Mesenchymal stem cell (in vitro differentiated cells and primary cell): ENCODE results near the gene TNS1.
A peak's percentile ranks its signal among the peaks of the same experiment; 100 is the strongest.
"Not testable (repeated sequence)": the region's sequence is repeated elsewhere in the genome, so short reads cannot be mapped to it uniquely, and the experiment has no call there.

Source experiments
- DNase-seq: peaks from one replicate; pipeline ENCODE4 v3.0.0-alpha.2; 2013
- H2AFZ ChIP-seq: one replicate; pipeline ENCODE4 v1.6.1; 2013; ENCODE audit warnings: low read depth, mild to moderate bottlenecking, control low read depth, inconsistent platforms, low read length, moderate library complexity
- H2AK5ac ChIP-seq: 2 replicates; pipeline ENCODE4 v1.6.1; 2013; ENCODE audit warnings: low read length, moderate library complexity, mild to moderate bottlenecking, inconsistent platforms; ENCODE audit not compliant: severe bottlenecking
- H2BK120ac ChIP-seq: one replicate; pipeline ENCODE4 v1.6.1; 2013; ENCODE audit warnings: low read depth, mild to moderate bottlenecking, inconsistent platforms, low read length, moderate library complexity
- H2BK12ac ChIP-seq, 2 experiments: one replicate each; pipeline ENCODE4 v1.6.1; 2013; ENCODE audit warnings: inconsistent platforms in 2 of 2, low read length in 2 of 2, mild to moderate bottlenecking in 2 of 2, moderate library complexity in 2 of 2, control low read depth in 1 of 2
- H2BK15ac ChIP-seq: one replicate; pipeline ENCODE4 v1.6.1; 2013; ENCODE audit warnings: mild to moderate bottlenecking, low read depth, inconsistent platforms; ENCODE audit not compliant: poor library complexity, severe bottlenecking
- H2BK5ac ChIP-seq: 2 replicates; pipeline ENCODE4 v1.6.1; 2013; ENCODE audit warnings: low read depth, mild to moderate bottlenecking, low read length, control low read depth, inconsistent platforms; ENCODE audit not compliant: poor library complexity, severe bottlenecking
- H3K14ac ChIP-seq, 2 experiments: one replicate each; pipeline ENCODE4 v1.6.1; 2013; ENCODE audit warnings: inconsistent platforms in 2 of 2, low read length in 2 of 2, control low read depth in 1 of 2, mild to moderate bottlenecking in 1 of 2, moderate library complexity in 1 of 2
- H3K18ac ChIP-seq, 2 experiments: one replicate each; pipeline ENCODE4 v1.6.1; 2013; ENCODE audit warnings: inconsistent platforms in 2 of 2, low read length in 2 of 2, control low read depth in 1 of 2, low read depth in 1 of 2, mild to moderate bottlenecking in 1 of 2
- H3K23ac ChIP-seq, 2 experiments: one replicate each; pipeline ENCODE4 v1.6.1; 2013; ENCODE audit warnings: inconsistent platforms in 2 of 2, low read length in 2 of 2, mild to moderate bottlenecking in 2 of 2, moderate library complexity in 2 of 2, control low read depth in 1 of 2
- H3K27ac ChIP-seq: 2 replicates; pipeline ENCODE4 v1.5.1; 2013; ENCODE audit warnings: mild to moderate bottlenecking, moderate library complexity, low read length, control low read depth, inconsistent platforms; ENCODE audit not compliant: poor library complexity, severe bottlenecking
- H3K27me3 ChIP-seq, 2 experiments: 2 replicates each; pipeline versions ENCODE4 v1.6.1 to v1.7.0; 2013; ENCODE audit warnings: low read length in 2 of 2, mild to moderate bottlenecking in 2 of 2, moderate library complexity in 2 of 2, control low read depth in 1 of 2, inconsistent platforms in 1 of 2; ENCODE audit not compliant: control insufficient read depth in 1 of 2, insufficient read depth in 1 of 2
- H3K36me3 ChIP-seq, 2 experiments: 2 replicates each; pipeline versions ENCODE4 v1.6.1 to v1.7.0; 2013; ENCODE audit warnings: low read length in 2 of 2, control low read depth in 1 of 2, inconsistent platforms in 1 of 2, low read depth in 1 of 2, mild to moderate bottlenecking in 1 of 2; ENCODE audit not compliant: insufficient read depth in 2 of 2, control insufficient read depth in 1 of 2
- H3K4ac ChIP-seq, 2 experiments: one replicate each; pipeline ENCODE4 v1.6.1; 2013; ENCODE audit warnings: inconsistent platforms in 2 of 2, low read length in 2 of 2, mild to moderate bottlenecking in 2 of 2, moderate library complexity in 2 of 2, control low read depth in 1 of 2, low read depth in 1 of 2
- H3K4me1 ChIP-seq: 2 replicates; pipeline ENCODE4 v1.6.1; 2013; ENCODE audit warnings: low read depth, low read length, control low read depth; ENCODE audit not compliant: control insufficient read depth, insufficient read depth
- H3K4me2 ChIP-seq: 2 replicates; pipeline ENCODE4 v1.6.1; 2013; ENCODE audit warnings: low read length, mild to moderate bottlenecking, inconsistent platforms; ENCODE audit not compliant: poor library complexity, severe bottlenecking
- H3K4me3 ChIP-seq, 2 experiments: 2 replicates each; pipeline versions ENCODE4 v1.5.1 to v1.7.0; 2013; ENCODE audit warnings: low read length in 2 of 2, mild to moderate bottlenecking in 2 of 2, control low read depth in 1 of 2, low read depth in 1 of 2; ENCODE audit not compliant: insufficient read depth in 1 of 2
- H3K79me1 ChIP-seq: replicated peaks from 2 replicates; pipeline ENCODE4 v1.6.1; 2013; ENCODE audit warnings: mild to moderate bottlenecking, control low read depth, low read length, inconsistent platforms; ENCODE audit not compliant: poor library complexity, severe bottlenecking
- H3K9ac ChIP-seq: 2 replicates; pipeline ENCODE4 v1.7.0; 2013; ENCODE audit warnings: mild to moderate bottlenecking, low read length, moderate library complexity
- H3K9me3 ChIP-seq: 2 replicates; pipeline ENCODE4 v1.7.0; 2013; ENCODE audit warnings: mild to moderate bottlenecking, low read length; ENCODE audit not compliant: control insufficient read depth
- H4K8ac ChIP-seq: one replicate; pipeline ENCODE4 v1.6.1; 2013; ENCODE audit warnings: inconsistent platforms, mild to moderate bottlenecking, low read length, moderate library complexity
- H4K91ac ChIP-seq: one replicate; pipeline ENCODE4 v1.6.1; 2013; ENCODE audit warnings: mild to moderate bottlenecking, low read length, inconsistent platforms
- WGBS: methylation state at CpG from one replicate; pipeline ENCODE4 v1.1.7; 2013; ENCODE audit warnings: mixed read lengths; 5-methylcytosine and 5-hydroxymethylcytosine counted together

Gene TNS1

DNA sequence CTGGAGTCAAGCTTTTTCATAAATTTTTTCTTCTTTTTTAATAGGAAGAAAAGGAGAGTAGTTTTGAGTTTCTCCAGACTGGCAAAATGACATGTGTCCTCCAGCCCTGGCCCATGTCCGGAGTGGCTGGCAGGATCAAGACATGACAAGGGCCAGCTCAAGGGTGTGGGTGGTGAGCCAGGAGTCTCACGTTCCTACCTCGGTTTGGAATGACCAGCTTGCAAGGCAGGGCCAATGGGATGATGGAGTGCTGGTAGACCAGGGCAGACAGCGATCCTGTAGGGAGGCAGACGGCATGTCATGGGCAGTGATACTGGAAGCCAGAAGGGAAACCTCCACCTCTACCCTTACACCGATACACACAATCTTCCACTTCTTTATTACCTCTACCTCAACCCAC is 190.6 kb downstream of the TNS1 start:
- no peak for DNase-seq
- Histone ChIP-seq H2BK120ac (no peak overlapping the region), H3K4me1 (no peaks in the 10 kb centered on the region), H2BK12ac (no peak overlapping the region), H3K14ac (no peak overlapping the region), H3K4me2 (no peak overlapping the region), H3K79me1 (no peaks in the 10 kb centered on the region), H3K36me3 (peaks cover 82 to 99% of the 10 kb centered on the region in 2 experiments), H3K4ac (no peak overlapping the region), H2BK15ac (no peak overlapping the region), H3K27me3 (no peaks in the 10 kb centered on the region), H4K91ac (no peak overlapping the region), H2BK5ac (no peak overlapping the region), H3K9me3 (no peaks in the 10 kb centered on the region), H3K18ac (no peak overlapping the region), H4K8ac (no peak overlapping the region), H2AK5ac (no peak overlapping the region), H3K4me3 (no peak overlapping the region), H3K23ac (no peak overlapping the region), H2AFZ (no peak overlapping the region), H3K27ac (no peak overlapping the region), H3K9ac (no peak overlapping the region)
- 95% methylated on average over 6 of the region's 6 CpGs for WGBS

DNA sequence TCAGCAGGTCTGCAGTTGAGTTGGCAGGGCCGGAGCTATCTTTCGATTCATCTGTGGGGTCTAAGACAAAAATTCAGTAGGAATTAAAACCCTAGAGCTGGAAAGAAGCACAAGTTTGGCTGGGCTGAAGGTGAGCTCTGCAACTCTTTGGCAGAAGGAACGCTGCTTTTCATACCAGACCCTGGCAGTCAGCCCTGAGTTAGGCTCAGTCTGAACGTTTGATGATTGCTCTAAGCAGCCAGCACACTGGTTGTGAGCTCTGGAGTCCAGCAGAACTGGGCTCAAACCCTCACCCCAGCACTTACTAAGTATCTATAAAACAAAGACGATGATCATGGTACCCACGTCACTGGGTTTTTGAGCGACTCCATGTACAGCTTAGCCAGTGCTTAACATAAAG is 192.5 kb downstream of the TNS1 start:
- H3K36me3 ChIP-seq = peaks cover 80 to 99% of the 10 kb centered on the region in 2 experiments
- no peak overlapping the region for H3K18ac ChIP-seq
- H3K23ac ChIP-seq = no peak overlapping the region
- peaks cover 3% of the 10 kb centered on the region for H3K79me1 ChIP-seq
- H3K4me2 ChIP-seq = no peak overlapping the region
- no peak overlapping the region for H3K4me3 ChIP-seq
- no peak overlapping the region for H2BK15ac ChIP-seq
- no peak overlapping the region for H2BK5ac ChIP-seq
- no peak overlapping the region for H2BK12ac ChIP-seq
- no peak overlapping the region for H2AK5ac ChIP-seq
- H3K9me3 ChIP-seq = no peaks in the 10 kb centered on the region
- H3K14ac ChIP-seq = no peak overlapping the region
- 71% methylated on average over 7 of the region's 7 CpGs for WGBS
- peaks cover 3% of the 10 kb centered on the region for H3K4me1 ChIP-seq
- H3K27ac ChIP-seq = no peak overlapping the region
- DNase-seq = no peak
- no peak overlapping the region for H2BK120ac ChIP-seq
- H4K8ac ChIP-seq = no peak overlapping the region
- H3K27me3 ChIP-seq = no peaks in the 10 kb centered on the region
- H3K9ac ChIP-seq = no peak overlapping the region
- H4K91ac ChIP-seq = no peak overlapping the region
- no peak overlapping the region for H3K4ac ChIP-seq
- no peak overlapping the region for H2AFZ ChIP-seq

DNA sequence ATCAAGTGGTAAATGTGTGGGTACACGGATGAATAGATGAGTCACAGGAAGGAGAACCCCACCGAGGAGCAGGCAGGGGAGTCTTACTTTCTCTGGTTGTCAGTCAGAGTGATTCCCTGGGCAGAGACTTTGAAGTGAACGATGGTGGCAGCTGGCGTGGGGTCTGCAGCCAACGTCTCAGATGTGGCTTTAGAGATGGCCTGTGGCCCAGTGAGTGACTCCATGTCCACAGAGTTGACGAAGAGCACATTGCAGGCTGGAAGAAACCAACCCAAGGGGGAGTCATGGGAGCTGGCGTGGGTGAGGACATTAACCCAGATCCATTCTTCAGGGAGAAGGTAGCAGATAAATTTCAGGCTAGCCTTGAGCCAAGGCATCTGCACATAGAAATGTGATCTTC is 193.1 kb downstream of the TNS1 start:
- no peak overlapping the region for H3K9ac ChIP-seq
- no peak overlapping the region for H3K4ac ChIP-seq

DNA sequence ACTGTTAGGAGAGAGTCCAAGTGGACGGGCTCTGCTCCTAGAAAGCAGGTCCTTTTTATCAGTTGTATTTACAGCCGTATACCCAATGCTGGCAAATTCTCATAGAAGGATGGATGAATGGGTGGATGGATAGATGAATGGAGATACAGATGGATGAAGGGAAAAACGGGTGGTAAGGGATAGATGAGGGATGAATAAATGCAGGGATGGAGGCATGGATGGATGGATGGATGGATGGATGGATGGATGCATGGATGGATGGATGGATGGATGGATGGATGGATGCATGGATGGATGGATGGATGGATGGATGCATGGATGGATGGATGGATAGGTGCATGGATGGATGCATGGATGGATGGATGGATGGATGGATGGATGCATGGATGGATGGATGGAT is 193.8 kb downstream of the TNS1 start:
- not testable (repeated sequence) for H3K14ac ChIP-seq, H3K79me1 ChIP-seq, H4K91ac ChIP-seq, H2AFZ ChIP-seq, H2BK15ac ChIP-seq, H3K4me3 ChIP-seq, H3K9ac ChIP-seq, H3K18ac ChIP-seq, H3K27me3 ChIP-seq, H3K4ac ChIP-seq, H2BK120ac ChIP-seq, H3K9me3 ChIP-seq, H2AK5ac ChIP-seq, H3K27ac ChIP-seq, H4K8ac ChIP-seq, DNase-seq, H3K4me2 ChIP-seq, H2BK12ac ChIP-seq, H3K4me1 ChIP-seq, H2BK5ac ChIP-seq, H3K23ac ChIP-seq
- peaks cover 79 to 99% of the 10 kb centered on the region in 2 experiments for H3K36me3 ChIP-seq
- WGBS = 58% methylated on average over 3 of the region's 3 CpGs

More for the DNA sequence above, 193.1 kb downstream of the TNS1 start:
- Histone ChIP-seq H2BK15ac (no peak overlapping the region), H3K18ac (no peak overlapping the region), H2AFZ (no peak overlapping the region), H3K36me3 (peaks cover 79 to 99% of the 10 kb centered on the region in 2 experiments), H3K27ac (no peak overlapping the region), H2BK12ac (no peak overlapping the region), H2BK5ac (no peak overlapping the region), H2BK120ac (no peak overlapping the region), H2AK5ac (no peak overlapping the region), H4K91ac (no peak overlapping the region), H3K4me2 (no peak overlapping the region), H3K27me3 (no peaks in the 10 kb centered on the region), H3K4me3 (peak overlapping the region in 1 of 2 experiments; percentile 4), H3K4me1 (peaks cover 3% of the 10 kb centered on the region), H4K8ac (no peak overlapping the region), H3K14ac (no peak overlapping the region), H3K23ac (no peak overlapping the region), H3K79me1 (peaks cover 3% of the 10 kb centered on the region), H3K9me3 (no peaks in the 10 kb centered on the region)
- DNase-seq = no peak
- 80% methylated on average over 7 of the region's 7 CpGs for WGBS
